Parathyroid adenoma (tissue), 2 donors: ENCODE data around the gene ROS1.

Experiments used
- H2AFZ ChIP-seq: fragments of 300-600 bp; sonication (generic); one replicate; pipeline ENCODE4 v1.7.0; 2017; ENCODE audit warnings: antibody characterized with exemption, mild to moderate bottlenecking
- H3K27ac ChIP-seq: fragments of 300-600 bp; sonication (generic); one replicate; pipeline ENCODE4 v1.7.0; 2017
- H3K27me3 ChIP-seq: fragments of 300-600 bp; sonication (generic); one replicate; pipeline ENCODE4 v1.7.0; 2017; ENCODE audit warnings: low read length; ENCODE audit not compliant: control insufficient read depth, insufficient read depth
- H3K36me3 ChIP-seq: fragments of 300-600 bp; sonication (generic); one replicate; pipeline ENCODE4 v1.7.0; 2017; ENCODE audit warnings: low read length; ENCODE audit not compliant: control insufficient read depth, insufficient read depth
- H3K4me1 ChIP-seq: fragments of 300-600 bp; sonication (generic); one replicate; pipeline ENCODE4 v1.7.0; 2017; ENCODE audit warnings: control low read depth
- H3K4me2 ChIP-seq: fragments of 300-600 bp; sonication (generic); one replicate; pipeline ENCODE4 v1.7.0; 2017; ENCODE audit warnings: low read length
- H3K4me3 ChIP-seq: fragments of 300-600 bp; sonication (generic); one replicate; pipeline ENCODE4 v1.7.0; 2017; ENCODE audit warnings: low read depth, low read length
- H3K79me2 ChIP-seq: fragments of 300-600 bp; sonication (generic); one replicate; pipeline ENCODE4 v1.7.0; 2017; ENCODE audit warnings: control low read depth
- H3K9ac ChIP-seq: fragments of 300-600 bp; sonication (generic); one replicate; pipeline ENCODE4 v1.7.0; 2017; ENCODE audit warnings: mild to moderate bottlenecking
- H3K9me3 ChIP-seq: fragments of 300-600 bp; sonication (generic); one replicate; pipeline ENCODE4 v1.7.0; 2017; ENCODE audit warnings: low read length; ENCODE audit not compliant: control insufficient read depth
- CTCF ChIP-seq: fragments of 300-600 bp; sonication (generic); IDR thresholded peaks from one replicate; pipeline ENCODE4 v1.7.0; 2017; ENCODE audit warnings: antibody characterized with exemption, mild to moderate bottlenecking
- donor health status: primary hyperparathyroidism.

Gene ROS1

GRCh38 chr6:117309069-117309468 is 116.7 kb downstream of the ROS1 start:
- Histone ChIP-seq H3K79me2 (no peaks in the 10 kb centered on the region), H3K27ac (no peak overlapping the region), H3K9me3 (no peaks in the 10 kb centered on the region), H3K36me3 (no peaks in the 10 kb centered on the region), H2AFZ (no peak overlapping the region), H3K4me2 (no peak overlapping the region), H3K4me1 (no peaks in the 10 kb centered on the region), H3K27me3 (no peaks in the 10 kb centered on the region), H3K9ac (no peak overlapping the region), H3K4me3 (no peak overlapping the region)
- no peak for TF ChIP-seq CTCF

GRCh38 chr6:117307655-117308054 is 118.1 kb downstream of the ROS1 start:
- H3K9ac ChIP-seq = no peak overlapping the region
- no peak overlapping the region for H3K4me2 ChIP-seq
- no peak overlapping the region for H3K4me3 ChIP-seq
- no peak overlapping the region for H3K27ac ChIP-seq
- no peak overlapping the region for H2AFZ ChIP-seq
- H3K27me3 ChIP-seq = no peaks in the 10 kb centered on the region
- H3K79me2 ChIP-seq = no peaks in the 10 kb centered on the region
- no peaks in the 10 kb centered on the region for H3K9me3 ChIP-seq
- H3K36me3 ChIP-seq = no peaks in the 10 kb centered on the region
- TF ChIP-seq CTCF = no peak
- H3K4me1 ChIP-seq = no peaks in the 10 kb centered on the region

- H3K4me1 ChIP-seq = no peaks in the 10 kb centered on the region
- no peak overlapping the region for H2AFZ ChIP-seq
- H3K27ac ChIP-seq = no peak overlapping the region
- TF ChIP-seq CTCF = no peak
- no peaks in the 10 kb centered on the region for H3K36me3 ChIP-seq
- no peak overlapping the region for H3K9ac ChIP-seq
- H3K4me2 ChIP-seq = no peak overlapping the region
- no peaks in the 10 kb centered on the region for H3K9me3 ChIP-seq
- no peak overlapping the region for H3K4me3 ChIP-seq
- H3K79me2 ChIP-seq = no peaks in the 10 kb centered on the region
- no peaks in the 10 kb centered on the region for H3K27me3 ChIP-seq
These were observed 119.4 kb downstream of the ROS1 start for GRCh38 chr6:117306227-117306790.

GRCh38 chr6:117304446-117304845 is 121.3 kb downstream of the ROS1 start:
- Histone ChIP-seq H3K4me1 (no peaks in the 10 kb centered on the region), H3K4me3 (no peak overlapping the region), H3K9me3 (no peaks in the 10 kb centered on the region), H3K27ac (no peak overlapping the region), H3K27me3 (no peaks in the 10 kb centered on the region), H3K4me2 (no peak overlapping the region), H2AFZ (no peak overlapping the region), H3K79me2 (no peaks in the 10 kb centered on the region), H3K36me3 (no peaks in the 10 kb centered on the region), H3K9ac (no peak overlapping the region)
- TF ChIP-seq CTCF = no peak

- Histone ChIP-seq H2AFZ (no peak overlapping the region), H3K27me3 (no peaks in the 10 kb centered on the region), H3K4me1 (no peaks in the 10 kb centered on the region), H3K4me3 (no peak overlapping the region), H3K9ac (no peak overlapping the region), H3K36me3 (no peaks in the 10 kb centered on the region), H3K9me3 (no peaks in the 10 kb centered on the region), H3K79me2 (no peaks in the 10 kb centered on the region), H3K27ac (no peak overlapping the region), H3K4me2 (no peak overlapping the region)
- no peak for TF ChIP-seq CTCF
These were observed 122.4 kb downstream of the ROS1 start for GRCh38 chr6:117303323-117303722.
